HK-2 (cell line): ENCODE data around the gene WDFY3.
"Not testable (repeated sequence)": the region's sequence is repeated elsewhere in the genome, so short reads cannot be mapped to it uniquely, and the experiment has no call there.

Experiments used
- DNase-seq: peaks from one replicate; pipeline ENCODE4 v3.0.0-alpha.2; 2018; ENCODE audit not compliant: unreplicated experiment

The WDFY3 gene

DNA sequence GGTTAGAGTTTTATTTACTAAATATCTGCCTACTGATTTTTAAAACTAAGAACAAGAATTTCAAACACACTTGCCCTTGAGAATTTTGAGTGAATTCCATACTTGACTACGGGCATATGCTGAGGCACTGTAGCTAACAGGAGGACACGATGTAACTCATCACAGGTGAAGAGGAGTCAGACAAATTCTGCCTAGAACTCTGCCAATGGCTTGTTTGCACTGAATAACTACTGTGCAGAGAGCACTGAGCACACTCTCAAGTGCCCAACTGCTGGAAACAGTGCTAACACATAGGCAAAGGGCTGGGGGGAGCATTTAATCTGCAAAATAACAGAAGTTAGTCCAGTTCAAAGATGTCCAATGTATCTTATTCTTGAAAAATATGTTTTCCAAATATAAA, 104.4 kb downstream of the WDFY3 start:
- no peak for DNase-seq

- no peak for DNase-seq
These were observed 109.2 kb downstream of the WDFY3 start for GRCh38 chr4:84857296-84857695.

DNA sequence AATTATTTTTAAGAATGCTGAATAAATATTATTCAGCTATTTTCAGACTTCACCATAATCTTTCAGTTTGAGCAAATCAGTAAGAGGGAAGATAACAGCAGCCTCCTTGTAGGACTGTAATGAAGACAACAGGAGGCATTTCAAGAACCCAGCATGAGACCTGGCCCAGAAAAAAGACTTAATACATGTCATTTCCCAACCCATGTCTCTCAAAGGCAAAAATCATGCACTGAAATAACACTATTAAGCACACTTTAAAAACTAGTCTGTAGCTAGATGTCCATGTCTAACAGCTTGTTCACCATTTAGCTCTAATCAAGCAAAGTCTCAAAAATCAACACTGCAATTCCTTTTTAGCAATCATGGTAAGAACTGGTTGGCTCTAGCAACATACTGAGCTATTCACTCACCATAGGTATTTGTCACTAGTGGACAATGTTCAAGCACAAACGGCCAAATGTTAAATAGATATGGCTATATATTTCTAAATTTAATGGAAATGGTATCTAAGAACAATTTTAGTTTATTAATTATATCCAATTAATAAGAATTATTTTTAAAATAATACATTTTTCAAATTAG, 109.9 kb downstream of the WDFY3 start:
- DNase-seq, result no peak

GRCh38 chr4:84855774-84856173, 110.7 kb downstream of the WDFY3 start:
- no peak for DNase-seq

GRCh38 chr4:84852081-84852480, 114.4 kb downstream of the WDFY3 start:
- no peak for DNase-seq

- DNase-seq, result no peak
These were observed 117.3 kb downstream of the WDFY3 start for GRCh38 chr4:84849051-84849640.

DNA sequence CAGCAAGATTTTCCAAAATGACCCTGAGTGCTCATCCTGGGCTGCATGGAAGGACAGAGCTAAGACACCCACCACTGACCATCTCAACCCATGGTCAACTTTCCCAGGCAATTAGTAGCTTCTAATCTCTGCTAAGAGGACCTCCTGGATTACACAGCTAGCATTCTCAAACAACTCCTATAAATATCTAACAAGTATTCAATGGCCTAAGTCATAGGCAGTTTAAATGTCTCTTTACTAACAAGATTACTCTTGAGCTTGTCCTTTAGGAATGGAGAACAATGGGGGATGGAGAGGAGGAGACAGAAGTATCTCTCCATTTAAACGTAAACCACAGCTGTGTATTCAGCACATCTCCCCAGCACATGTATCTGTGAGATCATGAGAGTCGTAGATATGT, 118.1 kb downstream of the WDFY3 start:
- no peak for DNase-seq

GRCh38 chr4:84847978-84848377, 118.5 kb downstream of the WDFY3 start:
- DNase-seq, result no peak

DNA sequence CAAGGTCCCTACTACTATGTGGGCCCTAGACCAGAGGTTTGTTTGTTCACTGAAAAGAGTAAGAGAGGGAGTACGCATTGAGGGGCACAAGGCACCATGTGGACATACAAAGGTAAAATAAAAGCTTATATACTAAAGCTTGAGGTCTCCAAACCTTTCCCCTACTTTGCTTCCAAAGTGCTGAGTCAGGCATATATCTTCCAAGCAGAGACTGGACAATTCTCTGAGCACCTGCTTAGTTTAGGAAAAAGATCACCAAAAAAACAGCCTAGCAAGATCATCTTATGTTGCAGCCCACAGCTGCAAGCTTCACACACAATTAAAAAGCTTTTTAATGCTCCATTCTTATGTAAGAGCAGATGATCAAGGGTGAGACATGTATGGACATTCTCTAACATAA, 119.5 kb downstream of the WDFY3 start:
- DNase-seq, result no peak

GRCh38 chr4:84841435-84841834, 125.1 kb downstream of the WDFY3 start:
- DNase-seq, result no peak

GRCh38 chr4:84837751-84838150, 128.7 kb downstream of the WDFY3 start:
- DNase-seq, result no peak

DNA sequence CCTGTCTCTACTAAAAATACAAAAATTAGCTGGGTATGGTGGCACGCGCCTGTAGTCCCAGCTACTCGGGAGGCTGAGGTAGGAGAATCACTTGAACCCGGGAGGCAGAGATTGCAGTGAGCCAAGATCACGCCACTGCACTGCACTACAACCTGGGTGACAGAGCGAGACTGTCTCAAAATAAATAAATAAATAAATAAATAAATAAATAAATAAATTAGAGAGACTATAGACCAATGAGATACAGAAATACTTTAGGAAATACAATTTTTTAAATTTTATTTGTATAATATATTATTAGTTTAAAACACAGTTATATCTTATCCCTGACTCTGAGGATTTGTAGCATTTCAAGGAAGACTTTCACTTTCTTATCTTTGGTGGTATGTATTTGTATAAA, 136.9 kb downstream of the WDFY3 start:
- not testable (repeated sequence) for DNase-seq

GRCh38 chr4:84826681-84827080, 139.8 kb downstream of the WDFY3 start:
- DNase-seq, result no peak

DNA sequence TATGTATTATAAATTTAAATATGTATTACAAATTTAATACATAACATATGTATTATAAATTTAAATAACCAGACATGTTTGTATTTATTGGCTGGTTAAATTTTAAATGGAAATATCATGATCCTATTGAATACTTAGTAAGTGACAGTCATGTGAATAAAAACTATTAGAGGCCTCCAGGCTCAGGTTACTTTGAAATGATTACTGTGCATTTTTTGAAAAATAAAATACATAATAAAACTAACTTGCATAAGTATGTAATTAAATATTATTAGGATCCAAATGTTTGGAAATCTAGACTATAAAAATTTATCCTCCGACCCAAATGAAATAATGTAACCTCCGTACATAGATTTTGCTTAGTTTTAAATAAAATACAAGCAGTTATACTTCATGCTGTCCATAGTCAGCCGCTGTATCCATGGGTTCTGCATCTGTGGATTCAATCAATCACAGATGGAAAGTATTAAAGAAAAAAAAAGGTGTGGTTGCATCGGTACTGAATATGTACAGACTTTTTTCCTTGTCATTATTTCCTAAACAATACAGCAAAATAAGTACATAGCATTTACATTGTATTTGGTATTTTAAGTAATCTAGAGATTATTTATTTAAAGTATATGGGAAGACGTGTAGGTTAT, 140.7 kb downstream of the WDFY3 start:
- DNase-seq, result no peak

GRCh38 chr4:84821064-84821463, 145.4 kb downstream of the WDFY3 start:
- DNase-seq, result no peak

- peak; percentile 44 for DNase-seq
These were observed 152.3 kb downstream of the WDFY3 start for GRCh38 chr4:84814094-84814750.

DNA sequence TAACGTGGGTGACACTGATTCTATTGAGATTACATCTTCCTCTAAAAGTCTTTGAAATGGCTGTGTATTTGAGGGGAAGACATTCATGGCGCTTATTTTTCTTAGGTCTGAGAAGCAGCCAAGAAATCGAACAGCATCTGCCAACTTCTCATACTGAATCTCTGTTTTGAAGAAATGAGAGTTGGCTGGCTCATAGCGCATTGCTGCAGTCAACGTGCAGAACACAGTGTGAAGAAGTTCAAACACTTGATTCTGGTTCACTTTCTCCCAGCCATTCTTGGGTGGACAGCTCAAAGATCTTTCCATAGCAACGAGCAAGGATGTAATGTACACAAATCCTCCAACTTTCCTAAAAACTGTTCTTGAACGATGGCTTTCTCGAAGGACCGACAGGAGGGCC, 156.5 kb downstream of the WDFY3 start:
- DNase-seq, result no peak

DNA sequence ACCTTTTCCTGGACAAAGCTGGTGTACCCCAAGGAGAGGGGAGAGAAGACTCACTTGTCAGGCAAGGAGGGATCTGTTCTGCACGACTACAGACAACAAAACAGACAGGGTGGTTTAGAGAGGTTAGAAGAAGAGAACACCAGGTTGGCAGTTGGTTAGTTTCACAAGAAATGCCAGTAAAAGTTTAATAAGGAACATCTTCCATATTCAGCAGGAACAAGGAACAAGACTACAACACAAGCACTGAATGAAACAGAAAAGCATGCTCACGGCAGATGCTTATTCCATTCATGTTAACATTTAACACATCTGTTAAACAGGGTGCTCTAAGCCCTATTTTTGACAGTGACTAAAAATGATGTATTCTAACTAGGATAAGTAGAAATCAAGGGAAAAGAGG, 158.2 kb downstream of the WDFY3 start:
- no peak for DNase-seq

- DNase-seq, result not testable (repeated sequence)
These were observed 159.9 kb downstream of the WDFY3 start for GRCh38 chr4:84806541-84806940.

GRCh38 chr4:84804136-84804535, 162.4 kb downstream of the WDFY3 start:
- DNase-seq, result no peak

DNA sequence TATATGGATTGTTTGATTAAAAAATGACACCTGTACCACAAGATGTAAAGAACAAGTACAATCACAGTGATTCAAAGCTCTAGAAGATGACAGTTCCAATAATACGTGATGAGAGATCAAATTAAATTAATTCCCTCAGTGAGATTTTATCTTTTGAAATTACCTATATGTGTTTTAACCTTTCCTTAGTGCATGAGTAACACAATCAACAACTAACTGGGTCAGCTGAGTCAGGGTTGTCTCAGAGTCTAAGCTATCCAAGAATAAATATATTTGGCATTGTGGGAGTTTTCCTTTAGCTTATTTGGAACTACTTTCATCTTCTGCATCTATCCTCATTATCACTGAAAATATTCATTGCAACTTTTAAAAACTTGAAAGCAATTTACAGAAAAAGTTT, 162.8 kb downstream of the WDFY3 start:
- DNase-seq, result no peak

- DNase-seq, result no peak
These were observed 163.4 kb downstream of the WDFY3 start for GRCh38 chr4:84803116-84803515.

DNA sequence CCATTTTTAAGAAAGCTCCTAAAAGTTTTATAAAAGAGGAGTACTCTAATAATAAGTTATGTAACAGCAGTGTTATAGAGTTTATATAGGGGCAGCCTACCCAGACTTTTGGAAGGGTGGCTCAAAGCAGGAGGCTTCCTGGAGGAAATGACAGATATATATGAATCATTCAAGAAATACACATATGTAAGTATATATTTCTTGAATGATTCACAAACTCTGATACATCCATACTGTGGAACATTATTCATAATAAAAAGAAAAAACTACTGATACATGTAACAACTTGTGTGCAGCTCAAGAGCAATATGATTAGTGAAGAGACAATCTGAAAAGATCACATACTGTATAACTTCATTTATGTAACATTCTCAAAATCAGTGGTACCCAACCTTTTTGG, 166.2 kb downstream of the WDFY3 start:
- DNase-seq, result no peak
